ENCODE results near the gene MAN2B2.

MAN2B2 gene

GRCh38 chr4:6549445-6549844, 25.5 kb upstream of the MAN2B2 start:
- Histone ChIP-seq H3K4me1 (ENCODE audit: low read length) (no peaks in the 10 kb centered on the region), H3K79me2 (ENCODE audit: low read length) (no peaks in the 10 kb centered on the region), H2AFZ (ENCODE audit: low read length) (no peak overlapping the region), H3K4me3 (ENCODE audit: low read length) (no peak overlapping the region), H3F3A (ENCODE audit: insufficient read depth, low read length) (no peaks in the 10 kb centered on the region), H3K27ac (ENCODE audit: low read length) (no peak overlapping the region), H4K20me1 (ENCODE audit: insufficient read depth, low read length) (no peaks in the 10 kb centered on the region), H3K9me3 (replicated peaks; ENCODE audit: insufficient read depth, low read length) (no peaks in the 10 kb centered on the region), H3K27me3 (replicated peaks; ENCODE audit: insufficient read depth, low read length) (peaks cover 80% of the 10 kb centered on the region), H3K4me2 (ENCODE audit: low read depth, low read length) (no peak overlapping the region), H3K9me2 (replicated peaks; ENCODE audit: insufficient read depth, low read length) (no peaks in the 10 kb centered on the region), H3K9ac (ENCODE audit: low read length) (no peak overlapping the region), H3K36me3 (replicated peaks; ENCODE audit: insufficient read depth, low read length) (no peaks in the 10 kb centered on the region)
- TF ChIP-seq EZH2phosphoT487 (IDR thresholded peaks at IDR 0.05; ENCODE audit: low read length) (no peak), EZH2 (optimal IDR thresholded peaks at IDR 0.05; ENCODE audit: low read depth, low read length) (no peak)
- TF ChIP-seq, protein P1, sequence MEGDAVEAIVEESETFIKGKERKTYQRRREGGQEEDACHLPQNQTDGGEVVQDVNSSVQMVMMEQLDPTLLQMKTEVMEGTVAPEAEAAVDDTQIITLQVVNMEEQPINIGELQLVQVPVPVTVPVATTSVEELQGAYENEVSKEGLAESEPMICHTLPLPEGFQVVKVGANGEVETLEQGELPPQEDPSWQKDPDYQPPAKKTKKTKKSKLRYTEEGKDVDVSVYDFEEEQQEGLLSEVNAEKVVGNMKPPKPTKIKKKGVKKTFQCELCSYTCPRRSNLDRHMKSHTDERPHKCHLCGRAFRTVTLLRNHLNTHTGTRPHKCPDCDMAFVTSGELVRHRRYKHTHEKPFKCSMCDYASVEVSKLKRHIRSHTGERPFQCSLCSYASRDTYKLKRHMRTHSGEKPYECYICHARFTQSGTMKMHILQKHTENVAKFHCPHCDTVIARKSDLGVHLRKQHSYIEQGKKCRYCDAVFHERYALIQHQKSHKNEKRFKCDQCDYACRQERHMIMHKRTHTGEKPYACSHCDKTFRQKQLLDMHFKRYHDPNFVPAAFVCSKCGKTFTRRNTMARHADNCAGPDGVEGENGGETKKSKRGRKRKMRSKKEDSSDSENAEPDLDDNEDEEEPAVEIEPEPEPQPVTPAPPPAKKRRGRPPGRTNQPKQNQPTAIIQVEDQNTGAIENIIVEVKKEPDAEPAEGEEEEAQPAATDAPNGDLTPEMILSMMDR (IDR thresholded peaks at IDR 0.05; ENCODE audit: low read length), result no peak
- DNase-seq, result no peak

- H3K4me3 ChIP-seq (ENCODE audit: low read length), result no peak overlapping the region
- TF ChIP-seq EZH2 (optimal IDR thresholded peaks at IDR 0.05; ENCODE audit: low read depth, low read length), result no peak
- TF ChIP-seq EZH2phosphoT487 (IDR thresholded peaks at IDR 0.05; ENCODE audit: low read length), result no peak
- TF ChIP-seq, protein P1 (IDR thresholded peaks at IDR 0.05; ENCODE audit: low read length), result no peak
- DNase-seq, result no peak
- no peak overlapping the region for H3K9ac ChIP-seq (ENCODE audit: low read length)
- H3K4me1 ChIP-seq (ENCODE audit: low read length), result no peaks in the 10 kb centered on the region
- no peaks in the 10 kb centered on the region for H3F3A ChIP-seq (ENCODE audit: insufficient read depth, low read length)
- H3K27ac ChIP-seq (ENCODE audit: low read length), result no peak overlapping the region
- H3K27me3 ChIP-seq (replicated peaks; ENCODE audit: insufficient read depth, low read length), result peaks cover 77% of the 10 kb centered on the region
- H3K4me2 ChIP-seq (ENCODE audit: low read depth, low read length), result no peak overlapping the region
- no peaks in the 10 kb centered on the region for H3K9me3 ChIP-seq (replicated peaks; ENCODE audit: insufficient read depth, low read length)
- H4K20me1 ChIP-seq (ENCODE audit: insufficient read depth, low read length), result no peaks in the 10 kb centered on the region
- H3K9me2 ChIP-seq (replicated peaks; ENCODE audit: insufficient read depth, low read length), result no peaks in the 10 kb centered on the region
- no peaks in the 10 kb centered on the region for H3K36me3 ChIP-seq (replicated peaks; ENCODE audit: insufficient read depth, low read length)
- H3K79me2 ChIP-seq (ENCODE audit: low read length), result no peaks in the 10 kb centered on the region
- no peak overlapping the region for H2AFZ ChIP-seq (ENCODE audit: low read length)
Measured at GRCh38 chr4:6549890-6550620, 24.9 kb upstream of the MAN2B2 start.

- H3K9me2 ChIP-seq (replicated peaks; ENCODE audit: insufficient read depth, low read length), result no peaks in the 10 kb centered on the region
- no peak overlapping the region for H3K4me3 ChIP-seq (ENCODE audit: low read length)
- no peaks in the 10 kb centered on the region for H3K4me1 ChIP-seq (ENCODE audit: low read length)
- H3F3A ChIP-seq (ENCODE audit: insufficient read depth, low read length), result no peaks in the 10 kb centered on the region
- TF ChIP-seq EZH2phosphoT487 (IDR thresholded peaks at IDR 0.05; ENCODE audit: low read length), result no peak
- no peak for TF ChIP-seq EZH2 (optimal IDR thresholded peaks at IDR 0.05; ENCODE audit: low read depth, low read length)
- TF ChIP-seq, protein P1 (IDR thresholded peaks at IDR 0.05; ENCODE audit: low read length), result no peak
- H3K9me3 ChIP-seq (replicated peaks; ENCODE audit: insufficient read depth, low read length), result no peaks in the 10 kb centered on the region
- no peaks in the 10 kb centered on the region for H3K79me2 ChIP-seq (ENCODE audit: low read length)
- no peak overlapping the region for H3K4me2 ChIP-seq (ENCODE audit: low read depth, low read length)
- no peaks in the 10 kb centered on the region for H3K36me3 ChIP-seq (replicated peaks; ENCODE audit: insufficient read depth, low read length)
- H3K9ac ChIP-seq (ENCODE audit: low read length), result no peak overlapping the region
- no peak for DNase-seq
- no peak overlapping the region for H2AFZ ChIP-seq (ENCODE audit: low read length)
- H3K27ac ChIP-seq (ENCODE audit: low read length), result no peak overlapping the region
- no peaks in the 10 kb centered on the region for H4K20me1 ChIP-seq (ENCODE audit: insufficient read depth, low read length)
- peaks cover 78% of the 10 kb centered on the region for H3K27me3 ChIP-seq (replicated peaks; ENCODE audit: insufficient read depth, low read length)
Measured at GRCh38 chr4:6550821-6551220, 24.2 kb upstream of the MAN2B2 start.

Data from MM.1S (cell line).